ENCODE data around the gene SPART.
"Not testable (repeated sequence)": the region's sequence is repeated elsewhere in the genome, so short reads cannot be mapped to it uniquely, and the experiment has no call there.

SPART gene

DNA sequence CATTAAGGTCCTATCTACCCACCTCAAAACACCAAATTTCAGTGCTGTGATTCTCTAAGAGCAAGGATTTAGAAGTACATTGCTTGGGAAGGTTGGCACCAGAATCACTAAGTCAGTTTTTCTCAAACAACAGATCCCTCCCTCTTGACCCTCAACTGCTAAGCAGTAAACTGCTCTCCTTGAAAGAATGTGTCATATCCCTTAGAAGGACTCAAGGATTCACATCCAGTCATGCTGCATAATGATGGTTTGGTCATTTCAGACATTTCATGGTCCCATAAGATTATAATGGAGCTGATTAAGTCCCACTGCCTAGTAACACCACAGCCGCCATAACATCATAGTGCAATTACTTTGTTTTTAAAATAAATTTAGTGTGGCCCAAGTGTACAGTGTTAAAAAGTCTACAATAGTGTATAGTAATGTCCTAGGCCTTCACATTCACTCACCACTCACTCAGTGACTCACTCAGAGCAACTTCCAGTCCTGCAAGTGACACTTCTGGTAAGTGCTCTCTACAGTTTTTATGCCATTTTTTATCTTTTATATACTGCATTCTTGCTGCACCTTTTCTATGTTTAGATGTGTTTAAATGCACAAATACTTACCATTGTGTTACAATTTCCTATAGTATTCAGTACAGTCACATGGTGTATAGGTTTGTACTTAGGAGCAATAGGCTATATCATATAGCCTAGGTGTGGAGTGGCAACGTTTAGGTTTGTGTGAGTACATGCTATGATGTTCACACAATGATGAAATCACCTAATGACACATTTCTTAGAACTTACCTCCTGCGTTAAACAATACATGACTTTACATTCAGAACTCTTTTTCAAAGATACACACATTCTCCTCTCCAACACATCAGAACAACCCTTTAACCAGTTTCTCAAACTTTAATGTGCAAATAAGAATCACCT is 32.9 kb downstream of the SPART start:
- DNase-seq = no peak

DNA sequence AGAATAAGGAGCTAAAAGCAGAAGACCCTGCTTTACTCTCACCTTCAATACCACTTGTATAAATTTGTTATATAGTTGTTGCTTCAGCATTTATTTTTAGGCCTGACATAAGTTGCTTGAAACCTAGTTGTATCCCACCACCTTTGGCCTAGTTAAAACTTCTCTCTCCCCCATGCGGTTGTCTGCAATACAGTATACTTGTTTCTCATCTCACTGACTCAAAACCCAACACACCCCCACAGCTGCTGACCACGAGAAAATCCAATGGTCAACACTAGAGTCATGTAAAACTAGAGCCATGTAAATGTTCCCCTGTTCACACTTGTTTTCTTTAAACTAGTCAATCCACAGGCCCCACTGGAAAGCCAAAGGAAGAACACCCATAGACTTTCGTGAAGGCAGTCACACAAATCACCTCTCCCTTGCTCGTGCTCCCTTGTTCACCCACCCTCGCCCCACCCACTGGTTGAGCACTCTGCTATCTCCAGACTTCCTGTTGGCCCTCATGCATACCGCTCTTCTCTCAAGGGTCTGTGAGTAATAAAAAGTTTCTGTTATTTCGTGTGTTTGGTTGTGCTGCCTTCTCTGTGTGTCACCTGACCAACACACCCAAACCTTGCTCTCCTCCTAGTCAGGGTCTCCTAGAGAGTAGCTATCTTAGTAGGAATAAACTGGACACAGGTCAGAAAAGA is 35.6 kb downstream of the SPART start:
- no peak for DNase-seq

DNA sequence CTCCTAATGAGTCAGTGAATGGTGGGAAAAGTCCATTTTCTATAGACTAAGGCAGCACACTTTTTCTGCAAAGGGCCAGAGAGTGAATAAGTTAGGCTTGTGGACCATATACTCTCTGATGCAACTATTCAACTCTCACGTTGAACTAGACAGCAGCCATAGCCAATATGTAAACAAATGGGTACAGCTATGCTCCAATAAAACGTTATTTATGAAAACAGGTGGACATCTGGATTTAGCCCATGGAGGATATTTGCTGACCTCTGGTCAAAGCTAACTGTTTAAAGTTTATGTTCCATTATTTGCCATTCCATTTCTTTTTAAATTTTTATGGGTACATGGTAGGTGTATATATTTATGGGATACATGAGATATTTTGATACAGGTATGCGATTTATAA is 43.9 kb downstream of the SPART start:
- no peak for DNase-seq

DNA sequence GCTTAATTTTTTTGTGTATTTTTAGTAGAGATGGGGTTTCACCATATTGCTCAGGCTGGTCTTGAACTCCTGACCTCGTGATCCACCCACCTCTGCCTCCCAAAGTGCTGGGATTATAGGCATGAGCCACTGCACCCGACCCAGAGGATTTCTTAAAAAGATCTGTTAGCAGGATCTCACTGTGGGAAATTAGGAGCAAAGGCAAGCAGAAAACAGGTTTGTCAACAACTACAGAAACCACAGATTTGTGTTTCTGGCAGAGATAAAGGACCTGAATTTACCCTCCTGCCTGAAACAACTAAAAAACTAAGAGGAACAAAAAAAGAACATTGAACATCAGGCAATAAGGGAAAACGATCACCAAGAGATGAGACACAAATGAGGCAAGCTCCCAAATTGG is 46.7 kb downstream of the SPART start:
- DNase-seq = not testable (repeated sequence)

DNA sequence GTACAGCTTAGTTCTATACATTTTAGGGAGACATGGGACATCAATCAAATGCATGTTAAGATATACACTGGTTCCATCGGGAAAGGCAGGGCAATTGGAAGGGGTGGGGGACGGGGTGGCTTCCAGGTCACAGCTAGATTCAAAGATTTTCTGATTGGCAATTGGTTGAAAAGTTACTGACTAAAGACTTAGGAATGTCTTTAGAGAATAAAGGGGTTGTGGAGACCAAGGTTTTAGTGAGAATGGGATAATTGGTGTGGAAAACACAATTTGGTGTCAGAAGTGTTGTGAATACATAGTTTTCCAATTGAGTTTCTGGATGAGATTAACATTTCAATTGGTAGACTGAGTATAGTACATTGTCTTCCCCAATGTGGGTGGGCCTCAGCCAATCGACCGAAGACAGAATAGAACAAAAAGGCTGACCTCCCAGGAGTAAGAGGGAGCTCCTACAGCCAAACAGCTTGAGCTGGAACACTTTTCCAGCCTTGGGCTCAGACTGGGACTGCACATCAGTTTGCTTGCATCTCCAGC is 47.6 kb downstream of the SPART start:
- no peak for DNase-seq

DNA sequence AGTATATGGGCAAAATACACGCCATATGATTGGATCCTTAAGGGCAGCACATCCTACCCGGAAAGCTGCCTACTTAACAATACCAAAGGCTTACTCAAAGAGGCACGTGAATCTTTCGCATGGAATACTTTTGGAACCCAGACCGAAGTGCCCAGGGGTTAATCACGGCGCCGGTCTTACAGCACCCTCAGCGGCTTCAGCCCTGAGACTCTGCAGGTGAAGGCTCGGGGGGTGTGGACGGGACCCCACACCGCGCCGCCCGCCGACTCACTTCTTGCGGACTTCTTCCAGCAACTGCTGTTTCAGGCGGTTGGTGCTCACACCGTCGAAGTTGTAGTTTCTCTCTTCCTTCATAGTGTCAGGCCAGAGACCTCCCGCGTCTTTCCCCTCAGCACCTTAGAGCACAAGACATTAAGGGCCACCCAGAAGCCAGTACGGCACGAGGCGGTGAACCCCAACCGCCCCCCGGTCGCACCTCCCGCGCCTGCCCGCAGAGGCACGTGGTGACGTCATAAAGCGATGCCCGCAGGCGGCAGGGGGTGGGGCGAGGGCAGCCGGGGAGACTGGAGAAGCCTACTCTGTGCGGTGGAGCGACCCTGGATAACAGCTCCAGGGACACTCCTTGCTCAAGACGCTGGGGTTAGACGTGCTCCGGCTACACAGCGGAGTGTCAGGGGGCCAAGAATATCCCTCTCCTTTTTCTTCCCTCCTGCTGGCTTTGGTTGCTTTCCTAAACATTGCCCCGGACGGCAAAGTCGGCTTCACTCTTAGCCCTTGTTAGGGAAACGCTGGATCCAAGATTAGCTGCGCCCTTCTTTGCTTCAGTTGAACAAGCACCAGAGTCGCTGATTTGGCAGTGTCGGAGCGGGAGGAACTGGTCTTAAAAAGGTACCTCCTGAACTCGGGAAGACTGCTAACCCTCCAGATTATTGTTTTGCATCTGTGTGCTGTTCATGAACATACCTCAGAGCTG is 48.5 kb downstream of the SPART start, which contains the start of gene CCDC169:
TSS of gene CCDC169 (minus strand) at position 449 of the 973 bp plus-strand sequence. CDS start at position 354, 95 bp downstream.
- peak; percentile 2 to 28 (median 10) for DNase-seq

DNA sequence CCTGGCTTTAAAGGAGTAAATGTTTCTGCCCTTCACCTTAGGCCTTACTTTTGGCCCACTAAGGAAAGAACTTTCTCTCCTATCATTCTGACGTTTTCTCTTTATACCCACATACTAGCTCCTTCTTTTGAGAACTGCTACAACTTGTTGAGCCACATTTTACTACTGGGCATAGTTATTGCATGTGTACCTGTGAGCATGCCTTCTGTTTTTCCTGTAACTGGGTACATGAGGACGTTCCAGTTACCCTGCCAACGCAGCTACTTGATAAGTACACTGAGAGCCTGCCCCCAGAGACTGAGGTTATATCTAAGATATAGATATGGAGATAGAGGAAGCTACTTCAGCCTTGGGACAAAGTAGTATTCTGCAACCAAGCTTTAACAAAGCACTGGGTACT is 52.1 kb downstream of the SPART start:
- DNase-seq = no peak

DNA sequence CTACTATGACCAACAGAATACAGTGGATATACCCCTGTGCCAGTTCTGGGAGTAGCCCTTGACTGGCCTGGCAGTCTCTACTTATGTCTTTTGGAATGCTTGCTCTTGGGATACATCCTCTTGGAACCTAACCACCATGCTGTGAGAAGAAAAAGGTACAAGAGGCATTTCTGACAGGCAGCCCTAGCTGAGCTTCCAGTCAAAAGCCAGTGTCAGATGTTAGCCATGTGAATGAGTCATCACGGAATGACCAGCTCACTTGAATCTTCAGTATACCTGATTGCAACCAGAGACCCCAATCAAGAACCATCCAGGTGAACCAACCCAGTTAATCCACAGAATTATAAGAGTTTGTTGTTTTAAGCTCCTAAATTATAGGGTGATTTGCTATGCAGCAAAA is 52.7 kb downstream of the SPART start:
- no peak for DNase-seq

DNA sequence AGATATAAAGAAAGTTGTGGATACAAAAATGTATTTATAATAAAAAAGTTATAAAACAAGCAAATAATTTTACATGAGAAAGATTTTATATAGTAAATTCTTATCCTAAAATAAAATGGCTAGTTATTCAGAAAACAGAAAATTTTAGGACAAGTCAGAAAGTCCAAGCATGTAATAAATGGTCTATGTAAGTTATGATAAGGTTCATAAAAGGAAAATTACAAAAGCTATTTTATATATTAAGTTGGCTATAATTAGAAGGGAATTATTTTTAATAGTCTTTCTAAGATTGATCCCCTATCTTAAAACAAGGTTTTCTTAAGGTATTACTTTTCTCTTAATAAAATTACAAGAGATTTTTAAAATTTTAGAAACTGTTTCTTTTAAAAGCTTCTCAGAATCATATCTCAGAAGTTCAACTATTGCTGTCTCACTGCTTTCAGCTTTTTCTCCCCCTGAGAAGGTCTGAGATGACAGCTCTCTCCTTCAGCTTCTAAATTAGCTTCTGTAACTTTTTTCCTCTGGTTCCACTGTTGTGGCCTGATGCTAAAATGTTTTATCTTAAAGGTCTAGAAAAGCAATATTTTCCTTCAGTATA is 57.3 kb downstream of the SPART start:
- DNase-seq = no peak

DNA sequence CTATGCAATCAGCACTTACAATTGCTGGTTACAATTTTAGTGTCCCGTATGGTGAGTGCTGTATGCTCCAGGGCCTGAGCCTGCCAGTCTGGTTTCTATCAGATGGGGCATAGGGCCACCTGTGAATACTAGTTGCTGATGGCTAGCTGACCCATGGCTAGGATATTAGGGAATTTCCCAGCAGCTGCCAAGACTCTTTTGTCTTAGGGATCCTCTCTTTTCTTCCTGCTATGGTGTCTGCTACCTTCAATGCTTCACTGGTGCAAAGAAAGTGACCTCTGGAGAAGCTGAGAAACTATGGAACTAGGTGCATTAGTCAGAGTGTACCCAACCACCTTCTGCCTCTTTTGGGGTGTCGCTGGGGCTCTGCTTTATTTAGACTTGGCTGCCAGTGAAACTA is 60.2 kb downstream of the SPART start:
- DNase-seq = no peak

DNA sequence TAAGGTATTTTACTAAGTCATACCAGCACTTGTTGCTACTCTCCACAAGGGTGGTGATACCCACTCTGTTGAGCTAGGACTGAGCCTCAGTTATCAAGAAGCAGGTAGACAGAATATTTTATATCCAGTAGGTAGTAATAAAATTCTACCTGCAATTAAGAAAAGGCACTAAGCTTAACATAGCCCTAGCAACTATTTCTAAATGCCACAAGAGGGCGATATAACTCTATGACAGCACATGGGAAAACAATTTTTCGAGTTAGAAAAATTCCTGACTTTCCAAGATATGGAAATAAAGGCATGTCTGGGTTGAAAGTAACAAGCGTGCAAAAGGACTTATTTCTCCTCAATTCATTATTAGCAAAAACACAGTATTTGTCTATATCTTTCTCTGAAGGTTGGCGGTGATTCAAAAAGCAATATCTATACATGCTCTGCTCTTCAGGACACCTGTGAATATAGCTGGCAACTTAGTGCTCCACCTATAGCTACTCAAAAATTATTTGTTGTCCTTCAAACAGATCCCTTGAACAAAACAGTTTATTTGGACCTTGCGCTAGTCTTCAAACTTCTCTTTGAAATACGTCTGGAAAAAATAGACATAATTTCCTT is 63.3 kb downstream of the SPART start:
- no peak for DNase-seq

DNA sequence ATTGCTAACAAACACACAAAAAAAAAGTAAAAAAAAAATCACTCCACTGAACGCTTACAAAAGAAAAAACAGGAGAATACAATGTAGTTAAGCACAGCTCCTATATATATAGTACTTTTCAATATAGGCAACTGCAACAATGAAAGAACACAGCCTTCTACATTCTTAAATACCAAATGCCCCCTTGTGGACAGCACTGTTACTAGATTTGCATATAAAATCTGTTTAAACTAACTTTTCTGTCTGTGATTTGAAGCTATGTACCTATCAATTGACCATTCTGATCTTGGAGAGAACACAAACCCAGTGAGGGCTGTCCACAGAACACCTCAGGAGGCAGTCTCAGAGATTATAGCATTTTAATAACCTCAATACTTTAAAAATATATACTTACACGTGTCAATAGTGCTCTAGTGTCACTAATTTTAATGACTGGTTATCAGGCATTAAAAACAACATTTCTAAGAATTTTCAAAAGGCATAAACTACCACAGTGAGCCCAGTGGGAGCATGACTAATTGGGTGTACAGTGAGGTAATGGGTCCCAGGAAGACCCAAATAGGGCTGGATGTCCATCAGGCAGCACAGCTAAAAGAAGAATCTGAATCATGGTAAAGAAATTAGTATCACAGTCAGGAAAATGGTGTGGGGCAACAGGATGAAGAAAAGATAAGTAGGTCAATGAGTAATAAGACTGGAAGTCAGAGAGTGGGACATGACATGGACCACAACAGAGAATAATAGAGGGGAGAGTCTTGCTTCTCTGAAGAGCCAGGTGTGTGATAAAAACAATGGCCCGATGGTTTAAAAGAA is 70.8 kb downstream of the SPART start:
- no peak for DNase-seq

DNA sequence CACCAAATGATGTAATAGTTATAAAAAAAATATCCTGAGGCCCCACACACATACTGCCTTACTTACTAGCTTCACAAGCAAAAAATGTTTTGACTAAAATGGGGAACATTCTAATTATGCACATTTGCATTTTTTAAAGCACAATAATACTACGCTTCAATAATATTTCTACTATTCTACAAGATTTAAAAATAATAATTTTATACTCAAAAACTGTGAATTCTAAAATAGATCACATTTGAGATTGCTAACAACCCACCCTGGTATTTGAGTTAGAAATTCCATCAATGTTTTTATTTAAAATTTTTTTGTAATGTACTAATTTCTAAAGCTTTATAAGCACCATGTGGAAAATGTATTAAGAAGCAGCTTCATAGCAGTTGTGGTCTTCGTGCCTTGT is 72.8 kb downstream of the SPART start:
- DNase-seq = no peak

DNA sequence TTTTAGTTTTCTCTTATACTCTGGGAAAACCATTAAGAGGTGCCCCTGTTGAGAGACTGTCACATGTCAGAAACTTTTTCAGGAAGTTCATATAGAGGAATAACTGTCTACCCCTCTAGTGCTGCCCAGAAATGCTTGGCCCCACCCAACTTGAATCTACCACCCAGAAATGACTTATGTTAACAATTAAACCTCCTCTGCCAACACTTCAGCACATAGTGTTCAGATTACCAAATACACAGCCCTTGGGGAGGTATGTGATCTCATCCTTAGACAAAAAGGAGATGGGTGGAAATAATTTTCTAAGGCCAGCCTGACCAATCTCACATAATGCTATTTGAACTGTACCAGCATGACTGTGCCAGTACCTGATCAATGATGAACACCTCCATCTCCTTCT is 84.2 kb downstream of the SPART start:
- no peak for DNase-seq

DNA sequence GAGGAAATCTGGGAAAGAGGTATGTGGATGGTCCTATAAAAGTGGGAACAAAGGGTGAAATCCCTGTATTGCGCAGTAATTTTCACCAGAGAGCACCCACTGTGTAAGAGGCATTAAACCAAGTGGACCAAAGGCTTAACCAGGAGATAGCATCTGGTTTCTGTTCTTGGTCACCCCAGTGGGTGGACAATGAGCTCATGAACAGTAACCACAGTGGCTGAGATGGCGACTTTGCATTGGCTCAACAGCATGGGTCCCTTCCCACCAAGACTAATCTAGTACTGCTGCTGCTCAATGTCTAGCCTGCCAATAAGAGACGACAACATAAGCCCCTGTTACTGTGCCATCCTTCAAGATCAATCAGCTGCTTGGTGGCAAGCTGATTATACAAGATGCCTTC is 85.2 kb downstream of the SPART start:
- DNase-seq = no peak

DNA sequence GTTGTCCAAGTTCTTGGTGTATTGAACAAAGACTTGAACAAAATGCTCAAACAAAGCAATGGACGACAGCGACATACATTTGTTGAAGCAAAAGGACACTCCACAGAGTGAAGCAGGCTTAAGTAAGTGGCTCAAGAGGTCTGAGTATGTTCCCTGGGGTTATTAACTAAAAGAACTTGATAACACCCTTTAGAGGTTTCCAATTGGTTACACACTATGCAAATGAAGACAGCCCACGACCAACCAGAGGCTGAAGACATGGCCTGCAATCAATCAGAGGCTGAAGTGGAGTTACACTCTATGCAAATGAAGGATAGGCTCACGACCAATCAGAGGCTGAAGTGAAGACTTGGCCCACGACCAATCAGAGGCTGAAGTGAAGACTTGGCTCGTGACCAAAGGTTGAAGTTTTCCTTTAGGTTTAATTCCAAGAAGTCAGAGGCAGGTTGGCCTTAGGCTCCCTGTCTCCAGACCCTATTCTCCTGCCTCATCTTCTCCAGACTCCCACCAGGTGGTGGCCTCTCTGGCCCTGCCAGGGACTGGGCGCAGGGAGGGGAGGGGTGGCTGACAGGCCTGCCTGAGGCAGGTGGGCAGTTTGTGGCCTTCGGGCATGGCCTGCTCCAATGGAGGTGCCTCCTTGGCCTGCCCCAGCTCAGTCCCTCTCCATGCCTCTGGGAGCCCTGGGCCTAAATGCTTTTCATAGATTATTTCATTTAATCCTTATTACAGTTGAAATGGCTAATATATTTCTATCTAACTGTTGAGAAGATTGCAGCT is 86.6 kb downstream of the SPART start:
- no peak for DNase-seq

DNA sequence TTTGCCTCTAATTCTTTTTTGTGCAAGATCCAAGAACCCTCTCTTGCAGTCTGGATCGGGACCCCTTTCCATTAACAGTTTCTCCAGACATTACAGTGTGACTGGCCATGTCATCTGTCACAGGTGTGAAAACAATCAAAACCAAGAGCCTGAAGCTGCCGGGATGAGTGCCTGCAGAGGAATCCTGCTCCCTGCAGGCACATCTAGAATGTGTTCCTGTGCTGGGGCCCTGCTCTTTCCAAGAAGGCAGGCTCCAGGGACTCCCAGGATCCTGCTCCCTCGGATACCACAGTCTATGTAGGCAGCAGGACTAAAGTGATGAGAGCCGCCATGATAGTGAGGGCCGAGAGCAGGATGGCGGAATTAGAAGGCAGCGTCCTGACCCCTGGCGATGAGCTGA is 87.4 kb downstream of the SPART start:
- DNase-seq = no peak
